HUDEP-2 (cell line): ENCODE data around the gene UGT1A9.
"Not testable (repeated sequence)": the region's sequence is repeated elsewhere in the genome, so short reads cannot be mapped to it uniquely, and the experiment has no call there.

Source experiments
- DNase-seq, 76 experiments: peaks; one replicate each; lab custom pipeline; 2025; ENCODE audit not compliant: unreplicated experiment in 76 of 76; lab: John Stamatoyannopoulos, UW

UGT1A9 gene

DNA sequence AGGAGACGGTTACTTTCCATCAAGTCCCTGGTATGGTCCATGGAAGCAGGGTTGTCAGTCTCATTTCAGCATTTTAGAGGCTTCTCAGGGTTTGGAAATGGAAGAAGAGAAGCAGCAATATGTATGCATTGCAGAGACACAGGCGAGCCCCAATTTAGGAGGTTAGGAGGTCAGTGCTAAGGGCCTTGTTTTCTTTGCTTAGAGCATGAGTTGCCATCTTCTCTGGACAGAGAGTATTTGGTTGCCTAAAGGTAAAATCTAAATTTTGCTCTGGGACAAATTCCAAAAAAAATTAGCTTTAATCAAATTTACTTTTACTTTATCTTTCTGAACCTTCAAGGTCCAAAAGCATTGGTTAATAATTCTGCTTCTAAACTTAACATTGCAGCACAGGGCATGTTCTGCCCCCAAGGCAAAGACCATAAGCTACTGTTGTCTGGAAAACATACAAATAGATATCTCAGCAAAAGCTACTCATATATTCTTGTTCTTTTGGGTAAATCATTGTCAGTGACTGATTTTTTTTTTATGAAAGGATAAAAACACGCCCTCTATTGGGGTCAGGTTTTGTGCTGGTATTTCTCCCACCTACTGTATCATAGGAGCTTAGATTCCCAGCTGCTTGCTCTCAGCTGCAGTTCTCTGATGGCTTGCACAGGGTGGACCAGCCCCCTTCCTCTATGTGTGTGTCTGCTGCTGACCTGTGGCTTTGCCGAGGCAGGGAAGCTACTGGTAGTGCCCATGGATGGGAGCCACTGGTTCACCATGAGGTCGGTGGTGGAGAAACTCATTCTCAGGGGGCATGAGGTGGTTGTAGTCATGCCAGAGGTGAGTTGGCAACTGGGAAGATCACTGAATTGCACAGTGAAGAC, at the start of gene UGT1A9:
TSS of gene UGT1A9 (plus strand) at position 609 of the 872 bp plus-strand sequence. CDS start at position 646, 37 bp downstream.
- DNase-seq = no peak

DNA sequence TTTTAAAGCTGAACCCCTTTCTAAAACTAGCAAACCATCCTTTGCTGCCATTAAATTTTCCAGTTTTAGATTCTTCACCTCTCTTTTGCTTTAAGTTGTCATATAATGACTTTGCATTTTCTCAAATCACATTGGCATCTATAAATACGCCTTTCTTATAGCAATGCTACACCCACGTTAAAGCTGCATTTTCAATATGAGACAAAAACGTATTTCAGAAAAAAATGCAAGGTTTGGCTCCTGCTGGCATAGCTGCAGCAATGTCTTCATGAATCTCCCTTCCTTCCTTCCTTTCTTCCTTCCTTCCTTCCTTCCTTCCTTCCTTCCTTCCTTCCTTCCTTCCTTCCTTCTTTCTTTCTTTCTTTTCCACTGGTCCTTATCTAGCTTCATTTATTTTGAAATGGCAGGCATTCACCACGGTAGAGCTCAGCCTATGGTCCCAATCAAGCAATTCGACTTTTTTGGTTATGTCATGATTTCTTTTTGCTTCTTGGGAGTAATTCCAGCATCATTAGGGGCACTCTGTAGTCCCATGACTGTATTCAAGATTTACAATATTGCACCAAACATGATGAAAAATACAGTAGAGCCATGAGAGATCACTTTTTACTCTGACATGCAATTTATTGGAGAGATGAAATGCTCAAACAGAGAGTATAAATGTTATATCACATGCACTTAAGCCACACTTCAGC, 44.2 kb upstream of the UGT1A9 start:
- DNase-seq = no peak

DNA sequence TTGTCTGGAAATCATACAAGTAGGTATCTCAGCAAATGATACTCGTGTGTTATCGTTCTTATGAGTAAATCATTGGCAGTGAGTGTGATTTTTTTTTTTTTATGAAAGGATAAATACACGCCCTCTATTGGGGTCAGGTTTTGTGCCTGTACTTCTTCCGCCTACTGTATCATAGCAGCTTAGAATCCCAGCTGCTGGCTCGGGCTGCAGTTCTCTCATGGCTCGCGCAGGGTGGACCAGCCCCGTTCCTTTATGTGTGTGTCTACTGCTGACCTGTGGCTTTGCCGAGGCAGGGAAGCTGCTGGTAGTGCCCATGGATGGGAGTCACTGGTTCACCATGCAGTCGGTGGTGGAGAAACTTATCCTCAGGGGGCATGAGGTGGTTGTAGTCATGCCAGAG, 35.4 kb upstream of the UGT1A9 start, which contains the start of gene UGT1A10:
TSS of gene UGT1A10 (plus strand) at position 143 of the 400 bp plus-strand sequence. CDS start at position 218, 75 bp downstream.
- not testable (repeated sequence) for DNase-seq

DNA sequence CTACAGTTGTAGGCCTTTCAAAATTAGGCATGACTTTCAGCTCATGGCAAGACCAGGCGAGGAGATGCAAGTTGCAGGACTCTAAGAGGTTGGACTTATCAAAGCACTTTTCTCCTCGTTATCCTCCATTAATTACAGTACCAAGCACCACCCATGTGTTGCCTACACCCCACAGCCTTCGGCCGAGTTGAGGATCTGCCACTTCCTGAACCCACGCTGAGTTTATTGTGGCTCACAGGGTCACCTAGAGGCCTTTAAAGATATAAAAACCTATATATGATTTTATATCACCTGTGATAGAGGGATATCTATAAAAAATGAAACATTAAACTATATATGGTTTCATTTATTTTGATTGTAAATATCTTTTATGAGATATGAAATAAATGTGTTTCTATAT, 32.9 kb upstream of the UGT1A9 start:
- DNase-seq = no peak

DNA sequence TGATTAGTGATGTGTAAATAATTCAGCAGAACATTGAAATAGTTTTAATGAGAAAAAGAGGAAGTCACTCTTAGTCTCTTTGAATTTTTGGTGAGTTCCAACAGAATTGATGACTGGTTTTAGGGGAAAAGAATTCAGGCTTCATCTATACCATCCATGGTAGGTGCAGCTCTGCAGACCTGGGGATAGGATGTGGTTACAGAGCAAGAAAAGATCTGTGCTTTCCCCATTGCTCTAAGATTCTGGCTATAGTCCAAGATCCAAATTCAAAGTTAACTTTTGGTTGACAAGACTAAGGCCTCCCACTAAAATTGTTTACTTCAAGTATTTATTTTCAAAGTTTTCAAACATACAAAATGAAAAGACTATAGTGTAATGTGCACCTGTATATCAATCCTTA, 31.8 kb upstream of the UGT1A9 start:
- DNase-seq = no peak

DNA sequence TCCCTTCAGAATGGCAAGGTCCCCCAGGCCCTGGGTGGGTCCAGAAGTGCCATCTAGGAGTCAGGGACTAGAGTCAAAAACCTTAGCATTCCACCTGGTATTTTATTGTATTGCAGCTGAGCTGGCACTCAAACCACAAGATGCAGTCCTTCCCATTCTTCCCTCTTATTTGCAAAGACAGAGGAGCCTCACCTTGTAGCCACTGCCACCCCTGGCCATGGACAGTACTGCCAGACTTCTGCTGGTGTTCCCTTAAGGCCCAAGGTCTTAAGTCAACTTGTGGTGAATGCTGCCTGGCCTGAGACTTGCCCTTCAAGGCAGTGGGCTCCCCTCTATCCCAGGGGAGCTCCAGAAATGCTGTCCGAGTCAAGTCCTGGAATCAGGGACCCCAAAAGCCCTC, 28.6 kb upstream of the UGT1A9 start:
- DNase-seq = peak in 7 of 76 experiments; percentile 1 to 13 (median 3)

DNA sequence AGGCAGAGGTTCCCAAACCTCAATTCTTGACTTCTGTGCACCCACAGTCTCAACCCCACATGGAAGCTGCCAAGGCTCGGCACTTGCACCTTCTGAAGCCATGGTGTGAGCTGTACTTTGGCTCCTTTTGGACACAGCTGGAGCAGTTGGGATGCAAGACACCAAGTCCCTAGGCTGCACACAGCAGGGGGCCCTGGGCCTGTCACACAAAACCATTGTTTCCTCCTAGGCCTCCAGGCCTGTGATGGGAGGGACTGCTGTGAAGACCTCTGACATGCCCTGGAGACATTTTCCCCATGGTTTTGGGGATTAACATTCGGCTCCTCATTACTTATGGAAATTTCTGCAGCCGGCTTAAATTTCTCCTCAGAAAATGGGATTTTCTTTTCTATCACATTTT, 25.7 kb upstream of the UGT1A9 start:
- not testable (repeated sequence) for DNase-seq

DNA sequence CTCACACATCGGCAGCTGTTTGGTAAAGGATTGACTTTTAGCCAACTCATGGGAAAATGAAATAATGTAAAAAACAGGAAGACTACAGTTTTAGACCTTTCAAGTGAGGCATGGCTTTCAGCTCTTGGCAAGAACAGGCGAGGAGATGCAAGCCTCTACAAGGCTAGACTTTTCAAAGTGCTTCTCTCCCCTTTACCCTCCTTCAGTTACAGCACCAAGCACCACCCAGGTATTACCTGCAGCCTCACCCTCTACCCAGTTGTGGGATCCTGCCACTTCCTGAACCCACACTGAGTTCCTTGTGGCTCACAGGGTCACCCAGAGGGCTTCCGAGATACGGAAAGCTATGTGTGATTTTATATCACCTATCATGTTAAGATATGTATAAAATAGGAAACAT, 20.7 kb upstream of the UGT1A9 start:
- DNase-seq = no peak

DNA sequence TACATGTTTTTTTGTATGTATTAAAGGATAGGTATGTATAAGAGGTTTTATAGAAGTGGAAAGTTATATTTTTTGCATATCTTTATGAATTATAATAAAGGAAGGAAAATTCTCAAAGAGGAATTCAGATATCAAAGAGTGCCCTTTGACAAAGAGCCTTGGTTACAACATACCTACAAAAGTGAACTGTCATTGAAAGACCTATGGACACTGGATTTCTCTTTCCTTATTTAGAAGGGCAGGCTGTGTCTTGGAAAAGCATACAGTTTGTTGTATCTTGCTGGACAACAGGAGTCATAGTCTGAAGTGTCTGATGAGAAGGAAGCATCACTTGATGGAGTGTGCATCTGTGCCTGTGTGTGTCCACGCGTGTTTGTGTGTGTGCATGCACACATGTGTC, 20.3 kb upstream of the UGT1A9 start:
- no peak for DNase-seq

DNA sequence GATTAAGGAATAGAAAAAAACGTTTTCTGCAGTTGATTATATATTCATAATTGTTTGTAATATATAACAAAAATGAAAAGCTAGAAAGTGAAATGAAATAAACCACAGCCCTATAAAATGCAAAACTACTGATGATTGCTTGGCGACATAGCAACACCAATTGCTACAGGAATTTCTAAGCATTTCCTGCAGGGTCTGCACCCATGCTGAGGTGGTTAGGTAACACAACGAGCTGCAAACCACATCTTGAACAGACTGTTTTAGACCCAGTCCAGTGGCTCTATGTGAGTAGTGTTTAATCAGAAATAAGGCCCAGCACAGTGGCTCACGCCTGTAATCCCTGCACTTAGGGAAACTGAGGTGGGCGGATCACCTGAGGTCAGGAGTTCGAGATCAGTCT, 17.2 kb upstream of the UGT1A9 start:
- no peak for DNase-seq

DNA sequence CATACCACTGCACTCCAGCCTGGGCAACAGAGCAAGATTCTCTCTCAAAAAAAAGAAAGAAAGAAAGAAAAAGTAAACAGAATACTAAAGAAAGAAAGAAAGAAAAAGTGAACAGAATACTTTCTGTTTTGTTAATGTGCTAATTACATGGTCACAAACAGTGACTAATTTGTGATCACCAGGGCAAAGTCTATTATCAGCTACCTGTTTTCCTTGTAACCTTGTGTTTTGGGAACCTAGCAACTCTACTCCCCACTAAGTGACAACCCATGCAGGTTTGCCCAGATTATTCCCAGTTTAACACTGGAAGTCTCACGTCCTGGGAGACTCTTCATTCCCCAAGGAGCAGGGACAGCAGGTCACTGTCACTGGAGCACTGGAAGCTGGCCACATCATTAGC, 16.7 kb upstream of the UGT1A9 start:
- no peak for DNase-seq

DNA sequence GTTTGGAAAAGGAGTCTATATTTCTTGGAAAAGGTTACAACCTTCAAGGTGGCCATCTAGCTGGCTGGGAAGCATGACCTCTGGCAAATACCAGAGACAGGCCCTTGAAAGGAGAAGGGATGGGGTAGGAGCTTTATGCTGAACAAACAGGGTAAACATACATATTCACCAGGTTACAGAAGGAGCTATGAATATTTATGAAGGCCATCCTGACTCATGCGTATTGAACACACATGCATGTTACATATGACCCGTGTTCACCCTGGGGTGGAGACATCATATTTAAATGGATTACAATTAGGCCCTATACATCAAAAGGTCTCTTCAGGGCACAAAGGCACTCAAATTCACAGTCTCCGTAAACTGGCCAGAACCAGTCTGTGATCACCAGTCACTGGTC, 15.8 kb upstream of the UGT1A9 start:
- DNase-seq = not testable (repeated sequence)

DNA sequence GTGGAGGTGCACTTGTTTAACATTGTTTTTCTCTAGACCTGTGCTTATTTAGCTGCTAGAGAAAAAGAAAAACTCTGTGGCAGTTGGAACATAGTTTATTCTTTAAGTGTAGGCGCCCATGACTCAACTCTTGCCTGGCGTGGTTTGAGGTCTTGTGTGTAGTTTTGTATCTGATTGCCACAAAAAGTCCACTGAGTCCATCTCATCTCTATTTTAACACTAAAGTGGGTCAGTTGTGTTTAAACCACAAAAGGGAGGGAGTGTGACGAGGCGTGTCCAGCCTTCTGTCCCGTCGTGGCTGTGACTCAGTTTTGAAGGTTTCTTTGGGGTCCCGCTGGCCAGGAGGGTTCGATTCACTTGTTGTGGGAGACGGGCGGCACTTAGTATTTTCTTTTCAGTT, 15.3 kb upstream of the UGT1A9 start:
- DNase-seq = no peak

DNA sequence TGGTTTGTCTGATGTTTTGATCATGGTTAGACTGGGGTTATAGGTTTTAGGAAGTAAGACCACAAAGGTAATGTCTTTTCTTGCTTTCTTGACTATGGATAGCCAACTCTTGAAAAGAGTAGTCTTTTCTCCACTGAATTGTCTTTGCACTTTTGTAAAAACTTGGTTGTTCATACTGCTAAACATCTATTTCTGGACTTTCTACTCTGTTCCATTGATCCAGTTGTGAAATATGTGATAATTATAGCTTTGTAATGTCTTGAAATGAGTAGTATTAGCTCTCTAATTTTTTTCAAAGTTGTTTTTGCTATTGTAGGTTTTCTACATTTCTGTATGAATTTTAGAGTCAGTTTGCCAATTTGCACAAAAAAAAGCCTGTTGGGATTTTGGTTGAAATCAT, 13.1 kb upstream of the UGT1A9 start:
- no peak for DNase-seq

DNA sequence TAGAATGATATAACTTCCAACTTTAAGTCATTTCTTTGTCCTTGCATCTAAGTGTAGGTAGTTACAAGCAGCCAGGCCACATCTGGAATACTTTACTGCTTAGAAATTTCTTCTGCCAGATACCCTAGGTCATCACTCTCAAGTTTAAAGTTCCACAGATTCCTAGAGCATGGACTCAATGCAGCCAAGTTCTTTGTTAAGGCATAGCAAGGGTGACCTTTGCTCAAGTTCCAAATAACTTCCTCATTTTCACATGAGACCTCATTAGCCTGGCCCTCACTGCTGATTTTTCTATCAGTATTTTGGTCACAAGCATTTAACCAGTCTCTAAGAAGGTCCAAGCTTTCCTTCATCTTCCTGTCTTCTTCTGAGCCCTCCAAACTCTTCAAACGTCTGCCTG, 7.8 kb upstream of the UGT1A9 start:
- no peak for DNase-seq

DNA sequence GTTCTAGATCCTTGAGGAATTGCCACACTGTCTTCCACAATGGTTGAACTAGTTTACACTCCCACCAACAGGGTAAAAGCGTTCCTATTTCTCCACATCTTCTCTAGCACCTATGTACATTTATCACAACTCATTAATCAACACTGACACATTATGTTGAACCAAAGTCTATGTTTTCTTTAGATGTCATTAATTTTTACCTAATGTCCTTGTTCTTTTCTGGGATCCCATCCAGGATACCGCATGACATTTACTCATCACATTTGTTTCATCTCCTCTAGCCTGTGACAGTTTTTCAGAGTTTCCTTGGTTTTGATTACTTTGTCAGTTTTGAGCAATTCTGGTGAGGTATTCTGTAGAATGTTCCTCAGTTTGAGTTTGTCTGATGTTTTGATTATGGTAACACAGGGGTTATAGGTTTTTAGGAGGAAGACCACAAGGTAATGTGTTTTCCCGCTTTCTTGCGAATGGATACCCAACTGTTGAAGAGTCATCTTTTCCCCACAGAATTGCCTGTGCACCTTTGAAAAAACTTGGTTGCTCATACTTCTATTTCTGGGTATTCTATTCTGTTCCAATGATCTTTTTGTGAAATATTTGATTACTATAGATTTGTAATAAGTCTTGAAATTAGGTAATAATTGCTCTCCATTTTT, 3.0 kb upstream of the UGT1A9 start:
- no peak for DNase-seq

DNA sequence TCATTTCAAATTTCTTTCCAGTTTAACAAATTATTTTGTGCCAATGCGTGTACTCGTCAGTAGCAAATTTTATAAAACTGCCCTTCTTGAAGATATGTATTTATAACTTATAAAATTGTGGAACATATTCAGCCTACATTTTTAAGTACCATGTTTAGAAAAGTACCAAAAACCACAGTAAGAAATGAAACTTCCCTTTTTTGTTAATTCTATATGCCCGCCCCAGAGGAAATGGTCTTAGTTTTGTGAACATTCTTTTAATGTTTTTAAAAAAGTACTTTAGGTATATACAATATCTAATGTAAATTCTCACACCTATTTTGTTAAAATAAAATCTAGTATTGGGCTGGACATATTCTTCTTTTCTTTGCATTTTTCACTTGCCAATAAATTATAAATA, 1.2 kb downstream of the UGT1A9 start:
- no peak for DNase-seq

DNA sequence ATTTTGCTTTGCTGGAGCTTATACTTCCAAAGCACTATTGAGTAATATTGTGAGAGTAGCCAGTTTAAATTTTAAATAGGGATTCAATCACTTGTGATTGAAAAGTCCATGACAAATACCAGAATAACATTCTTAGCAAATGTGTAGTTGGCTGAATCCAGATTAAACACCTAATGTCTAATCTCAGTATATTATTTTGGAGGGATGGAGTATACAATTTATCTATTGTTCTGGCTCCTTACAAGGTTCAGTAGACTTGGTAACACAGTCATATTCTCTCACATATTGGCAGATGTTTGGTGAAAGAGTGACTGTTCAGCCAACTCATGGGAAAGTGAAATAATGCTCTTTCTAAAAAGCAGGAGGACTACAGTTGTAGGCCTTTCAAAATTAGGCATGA, 2.2 kb downstream of the UGT1A9 start:
- DNase-seq = no peak

DNA sequence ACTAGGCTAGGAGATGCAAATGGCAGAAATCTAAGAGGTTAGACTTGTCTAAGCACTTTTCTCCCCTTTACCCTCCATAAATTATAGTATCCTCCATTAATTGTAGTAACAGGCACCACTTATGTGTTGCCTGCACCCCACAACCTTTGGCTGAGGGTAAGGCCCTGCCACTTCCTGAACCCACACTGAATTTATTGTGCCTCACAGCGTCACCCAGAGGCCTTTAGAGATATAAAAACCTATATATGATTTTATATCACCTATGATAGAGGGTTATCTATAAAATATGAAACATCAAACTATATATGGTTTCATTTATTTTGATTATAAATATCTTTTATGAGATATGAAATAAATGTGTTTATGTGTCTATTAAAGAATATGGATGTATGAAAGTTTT, 2.6 kb downstream of the UGT1A9 start:
- DNase-seq = no peak

DNA sequence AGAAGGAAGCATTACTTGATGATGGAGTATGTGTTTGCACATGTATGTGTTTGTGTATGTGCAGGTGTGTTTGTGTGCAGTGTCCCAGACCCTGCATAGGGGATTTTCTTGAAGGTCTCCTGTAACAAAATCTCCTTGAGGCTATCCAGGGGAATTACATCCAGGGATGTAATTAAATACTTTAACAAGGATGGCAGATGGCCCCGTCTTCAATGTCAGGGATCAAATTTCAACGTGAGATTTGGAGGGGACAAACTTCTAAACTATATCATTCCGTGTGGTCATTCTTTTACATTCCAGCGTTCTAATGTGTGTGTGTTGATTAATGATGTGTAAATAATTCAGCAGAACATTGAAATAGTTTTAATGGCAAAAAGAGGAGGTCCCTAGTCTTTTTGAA, 3.3 kb downstream of the UGT1A9 start:
- no peak for DNase-seq

DNA sequence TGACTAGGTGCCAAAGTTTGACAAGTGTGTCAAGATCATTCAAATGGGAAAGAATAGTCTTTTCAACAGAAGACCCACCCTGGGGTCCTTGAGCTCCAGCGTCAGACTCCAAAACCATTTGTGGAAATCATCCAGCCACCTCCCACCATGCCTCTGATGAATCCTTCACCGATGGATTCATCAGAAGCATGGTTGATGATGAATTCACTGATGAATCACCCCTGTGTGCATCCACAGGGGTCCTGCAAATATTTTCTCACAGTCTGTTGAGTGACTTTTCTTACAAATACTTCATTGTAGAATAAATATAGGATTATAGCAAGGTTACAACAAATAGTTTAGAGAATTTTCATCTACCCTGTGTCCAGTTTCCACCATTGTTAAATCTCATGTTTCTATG, 4.3 kb downstream of the UGT1A9 start:
- no peak for DNase-seq
